HG03558 (cell line): ENCODE measurements around the gene ADAM17.
A peak's percentile ranks its signal among the peaks of the same experiment; 100 is the strongest.
"Not testable (repeated sequence)": the region's sequence is repeated elsewhere in the genome, so short reads cannot be mapped to it uniquely, and the experiment has no call there.

Experiments
- ATAC-seq: cut with Tn5 transposase; IDR thresholded peaks from one replicate; pipeline ENCODE4 v1.9.1; 2021; ENCODE audit warnings: moderate number of reproducible peaks; ENCODE audit not compliant: unreplicated experiment; ENCODE audit errors: extremely low read depth

The ADAM17 gene

GRCh38 chr2:9570182-9571060, 14.8 kb upstream of the ADAM17 start:
- ATAC-seq = no peak

- no peak for ATAC-seq
Observed at GRCh38 chr2:9565436-9566153, 10.0 kb upstream of the ADAM17 start.

GRCh38 chr2:9560628-9561027, 5.0 kb upstream of the ADAM17 start:
- ATAC-seq = no peak

- no peak for ATAC-seq
Observed at GRCh38 chr2:9558948-9559381, 3.3 kb upstream of the ADAM17 start.

- no peak for ATAC-seq
Observed at GRCh38 chr2:9556121-9556743, 602 bp upstream of the ADAM17 start.

- no peak for ATAC-seq
Observed at GRCh38 chr2:9554921-9555296, 721 bp downstream of the ADAM17 start.

- no peak for ATAC-seq
Observed at GRCh38 chr2:9552219-9553178, 3.1 kb downstream of the ADAM17 start.

GRCh38 chr2:9550859-9551391, 4.7 kb downstream of the ADAM17 start:
- ATAC-seq = not testable (repeated sequence)

GRCh38 chr2:9549420-9549819, 6.2 kb downstream of the ADAM17 start:
- no peak for ATAC-seq

- ATAC-seq = peak; percentile 50
Observed at GRCh38 chr2:9548506-9548905, 7.1 kb downstream of the ADAM17 start.

GRCh38 chr2:9547262-9547991, 8.2 kb downstream of the ADAM17 start:
- no peak for ATAC-seq

GRCh38 chr2:9545502-9545901, 10.1 kb downstream of the ADAM17 start:
- ATAC-seq = no peak

GRCh38 chr2:9543557-9543956, 12.1 kb downstream of the ADAM17 start:
- ATAC-seq = no peak

- no peak for ATAC-seq
Observed at GRCh38 chr2:9539531-9539930, 16.1 kb downstream of the ADAM17 start.

- ATAC-seq = no peak
Observed at GRCh38 chr2:9538000-9538507, 17.6 kb downstream of the ADAM17 start.

- no peak for ATAC-seq
Observed at GRCh38 chr2:9536504-9536903, 19.1 kb downstream of the ADAM17 start.

- no peak for ATAC-seq
Observed at GRCh38 chr2:9535177-9535576, 20.5 kb downstream of the ADAM17 start.

GRCh38 chr2:9533663-9534062, 22.0 kb downstream of the ADAM17 start:
- ATAC-seq = no peak

GRCh38 chr2:9532421-9532820, 23.2 kb downstream of the ADAM17 start:
- no peak for ATAC-seq
